A673 (cell line): ENCODE data around the gene SFTPB. TPM values are rescaled to one million over a fixed set of nuclear protein-coding genes. Genes with fewer than 3 reads are reported as not detected.

Source experiments
- BruUV-seq: library from RNA; stranded (reverse); fragments of 400-500 nt; replicated peaks from 2 replicates; lab custom pipeline; 2021; lab: Mats Ljungman, UMichigan
- CTCF ChIA-PET: fragments of 300-600 bp; sonication (Branson Sonifier 250); formaldehyde crosslinking; loops from one replicate; lab custom pipeline; 2022; ENCODE audit warnings: antibody characterized with exemption; lab: Charles Lee
- POLR2A ChIA-PET: fragments of 300-600 bp; sonication (Branson Sonifier 250); formaldehyde crosslinking; loops from one replicate; lab custom pipeline; 2022; ENCODE audit warnings: antibody characterized with exemption; ENCODE audit not compliant: low non-redundant PET; lab: Charles Lee
- DNase-seq: peaks from one replicate; pipeline ENCODE4 v3.0.0-alpha.2; 2015; ENCODE audit warnings: low spot score
- H3K27ac ChIP-seq: fragments of 200-600 bp; sonication (generic); 2 replicates; pipeline ENCODE4 v1.5.1; 2016; ENCODE audit warnings: mixed run types, low read depth, mild to moderate bottlenecking, mixed read lengths, antibody characterized with exemption, low read length; ENCODE audit not compliant: poor library complexity, severe bottlenecking
- H3K27me3 ChIP-seq: fragments of 200-600 bp; sonication (generic); replicated peaks from 2 replicates; pipeline ENCODE4 v1.6.1; 2017; ENCODE audit warnings: mixed run types, low read depth, mild to moderate bottlenecking, mixed read lengths, antibody characterized with exemption, low read length; ENCODE audit not compliant: insufficient read depth, poor library complexity
- H3K36me3 ChIP-seq: fragments of 200-600 bp; sonication (generic); 2 replicates; pipeline ENCODE4 v1.6.1; 2016; ENCODE audit warnings: mixed run types, mild to moderate bottlenecking, mixed read lengths, antibody characterized with exemption, low read length; ENCODE audit not compliant: insufficient read depth, poor library complexity, severe bottlenecking
- H3K4me1 ChIP-seq: fragments of 200-600 bp; sonication (generic); 2 replicates; pipeline ENCODE4 v1.6.1; 2017; ENCODE audit warnings: mixed run types, mild to moderate bottlenecking, mixed read lengths, antibody characterized with exemption, low read length; ENCODE audit not compliant: insufficient read depth, poor library complexity, severe bottlenecking
- H3K4me3 ChIP-seq: fragments of 200-600 bp; sonication (generic); 2 replicates; pipeline ENCODE4 v1.5.1; 2016; ENCODE audit warnings: low read depth, mixed run types, mild to moderate bottlenecking, mixed read lengths, low read length; ENCODE audit not compliant: poor library complexity, severe bottlenecking
- H3K9me3 ChIP-seq: fragments of 200-600 bp; sonication (generic); 2 replicates; pipeline ENCODE4 v1.6.1; 2016; ENCODE audit warnings: mixed run types, low read depth, mild to moderate bottlenecking, mixed read lengths, antibody characterized with exemption, low read length; ENCODE audit not compliant: poor library complexity, severe bottlenecking
- EZH2 ChIP-seq: fragments of 200-600 bp; sonication (generic); IDR thresholded peaks from 2 replicates; pipeline ENCODE4 v1.6.1; 2017; ENCODE audit warnings: borderline replicate concordance, low read depth, mild to moderate bottlenecking, mixed read lengths, antibody characterized with exemption, low read length; ENCODE audit not compliant: poor library complexity, severe bottlenecking
- intact Hi-C: fragments of 100-400 bp; cut with micrococcal nuclease; formaldehyde crosslinking; loops from one replicate; pipeline ENCODE4 v1.10.0; 2022; ENCODE audit not compliant: unreplicated experiment
- total RNA-seq: library from RNA; stranded (reverse); gene quantifications from 2 replicates; pipeline ENCODE4 v1.2.3, GENCODE V29; 2021
- TF ChIP-seq, protein P1 (sequence below): fragments of 300-800, 200-600 bp; sonication (generic); conservative IDR thresholded peaks from 2 replicates; pipeline ENCODE4 v1.5.1; 2017; ENCODE audit warnings: low read depth, mild to moderate bottlenecking, antibody characterized with exemption, low read length, moderate library complexity, mixed read lengths

The SFTPB gene
- total RNA-seq, 1 experiment from 2014 or later, result not detected

DNA sequence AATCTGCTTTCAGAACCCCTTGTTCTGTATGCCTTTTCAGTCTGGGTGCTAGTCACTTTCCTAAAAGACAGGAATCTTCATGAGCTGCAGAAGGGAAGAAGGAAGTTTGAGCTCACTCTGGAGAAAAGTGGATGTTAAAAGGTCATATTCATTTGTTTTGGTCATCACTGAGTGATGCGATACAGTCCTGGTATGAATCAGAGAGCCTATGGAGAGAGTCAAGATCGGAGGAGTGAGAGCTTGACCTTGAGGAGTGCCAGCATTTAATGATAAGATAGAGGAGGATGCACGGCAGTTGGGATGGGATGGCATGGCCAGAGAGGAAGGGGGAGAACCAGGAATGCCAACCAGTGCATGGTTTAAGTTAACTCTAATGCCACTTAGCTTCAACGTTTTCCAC, 32.4 kb downstream of the SFTPB start:
- no peak for TF ChIP-seq EZH2
- TF ChIP-seq, protein P1, sequence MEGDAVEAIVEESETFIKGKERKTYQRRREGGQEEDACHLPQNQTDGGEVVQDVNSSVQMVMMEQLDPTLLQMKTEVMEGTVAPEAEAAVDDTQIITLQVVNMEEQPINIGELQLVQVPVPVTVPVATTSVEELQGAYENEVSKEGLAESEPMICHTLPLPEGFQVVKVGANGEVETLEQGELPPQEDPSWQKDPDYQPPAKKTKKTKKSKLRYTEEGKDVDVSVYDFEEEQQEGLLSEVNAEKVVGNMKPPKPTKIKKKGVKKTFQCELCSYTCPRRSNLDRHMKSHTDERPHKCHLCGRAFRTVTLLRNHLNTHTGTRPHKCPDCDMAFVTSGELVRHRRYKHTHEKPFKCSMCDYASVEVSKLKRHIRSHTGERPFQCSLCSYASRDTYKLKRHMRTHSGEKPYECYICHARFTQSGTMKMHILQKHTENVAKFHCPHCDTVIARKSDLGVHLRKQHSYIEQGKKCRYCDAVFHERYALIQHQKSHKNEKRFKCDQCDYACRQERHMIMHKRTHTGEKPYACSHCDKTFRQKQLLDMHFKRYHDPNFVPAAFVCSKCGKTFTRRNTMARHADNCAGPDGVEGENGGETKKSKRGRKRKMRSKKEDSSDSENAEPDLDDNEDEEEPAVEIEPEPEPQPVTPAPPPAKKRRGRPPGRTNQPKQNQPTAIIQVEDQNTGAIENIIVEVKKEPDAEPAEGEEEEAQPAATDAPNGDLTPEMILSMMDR, result no peak
- Histone ChIP-seq H3K27me3 (no peaks in the 10 kb centered on the region), H3K4me3 (no peak overlapping the region), H3K27ac (no peak overlapping the region), H3K9me3 (no peaks in the 10 kb centered on the region), H3K36me3 (peaks cover 81% of the 10 kb centered on the region), H3K4me1 (no peaks in the 10 kb centered on the region)
- no TSS peak for BruUV-seq
- no peak for DNase-seq
- CTCF ChIA-PET, result no interaction called here
- intact Hi-C loops, result loop anchor here (2.0 kb wide), 1 partner anchor 445 kb away; no protein-coding TSS in a partner anchor
- POLR2A ChIA-PET, result no interaction called here

DNA sequence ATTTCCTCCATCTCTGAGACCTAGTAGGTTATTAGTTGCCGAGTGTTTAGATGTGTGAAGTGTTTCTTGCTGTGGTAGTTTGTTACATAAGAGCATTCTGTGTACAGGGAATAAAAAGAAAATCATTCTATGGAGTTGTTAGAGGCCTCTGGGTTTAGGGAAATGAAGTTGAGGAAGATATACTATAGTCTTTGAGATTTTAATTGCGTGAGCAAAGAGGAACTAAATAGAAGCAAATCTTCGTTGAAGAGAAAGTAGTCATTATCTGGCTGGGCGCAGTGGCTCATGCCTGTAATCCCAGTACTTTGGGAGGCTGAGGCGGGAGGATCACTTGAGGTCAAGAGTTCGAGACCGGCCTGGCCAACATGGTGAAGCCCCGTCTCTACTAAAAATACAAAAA, 33.0 kb downstream of the SFTPB start:
- ChIA-PET CTCF (no interaction called here), POLR2A (no interaction called here)
- Histone ChIP-seq H3K27ac (no peak overlapping the region), H3K4me1 (no peaks in the 10 kb centered on the region), H3K9me3 (no peaks in the 10 kb centered on the region), H3K4me3 (no peak overlapping the region), H3K36me3 (peaks cover 83% of the 10 kb centered on the region), H3K27me3 (no peaks in the 10 kb centered on the region)
- BruUV-seq, result no TSS peak
- intact Hi-C loops, result no loop called here
- no peak for DNase-seq
- TF ChIP-seq, protein P1, result no peak

DNA sequence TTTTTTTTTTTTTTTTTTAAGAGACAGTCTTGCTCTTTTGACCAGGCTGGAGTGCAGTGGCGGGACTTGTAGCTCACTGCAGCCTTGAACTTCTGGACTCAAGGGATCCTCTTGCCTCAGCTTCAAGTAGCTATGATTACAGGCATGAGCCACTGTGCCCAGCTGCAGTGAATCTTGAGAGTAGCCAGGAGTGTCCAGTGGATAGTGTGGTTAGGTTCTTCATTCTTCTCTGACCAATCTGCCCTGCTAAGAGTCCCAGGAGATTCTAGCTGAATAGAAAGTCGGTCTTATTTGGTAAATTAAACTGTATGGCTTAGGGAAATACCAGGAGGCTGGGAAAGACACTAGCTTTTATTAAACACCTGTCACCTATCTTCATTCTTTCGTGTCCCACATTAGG, 36.7 kb downstream of the SFTPB start:
- Histone ChIP-seq H3K27ac (no peak overlapping the region), H3K4me3 (no peak overlapping the region), H3K9me3 (no peaks in the 10 kb centered on the region), H3K4me1 (no peaks in the 10 kb centered on the region), H3K27me3 (no peaks in the 10 kb centered on the region), H3K36me3 (peaks cover 85% of the 10 kb centered on the region)
- no TSS peak for BruUV-seq
- TF ChIP-seq EZH2, result no peak
- TF ChIP-seq, protein P1, result no peak
- POLR2A ChIA-PET, result no interaction called here
- CTCF ChIA-PET, result no interaction called here
- intact Hi-C loops, result no loop called here
- DNase-seq, result no peak
